PC-9 (cell line): ENCODE results near the gene C6orf136. TPM values are rescaled to one million over a fixed set of nuclear protein-coding genes. Genes with fewer than 3 reads are reported as not detected.
"Not testable (repeated sequence)": the region's sequence is repeated elsewhere in the genome, so short reads cannot be mapped to it uniquely, and the experiment has no call there.

ENCODE experiments used
- BruUV-seq: library from RNA; stranded (reverse); fragments of 400-500 nt; replicated peaks from 2 replicates; lab custom pipeline; 2021; lab: Mats Ljungman, UMichigan
- CTCF ChIA-PET: fragments of 300-600 bp; sonication (Branson Sonifier 250); formaldehyde crosslinking; loops from one replicate; lab custom pipeline; 2022; ENCODE audit warnings: antibody characterized with exemption; lab: Charles Lee
- POLR2A ChIA-PET: fragments of 300-600 bp; sonication (Branson Sonifier 250); formaldehyde crosslinking; loops from one replicate; lab custom pipeline; 2022; ENCODE audit warnings: antibody characterized with exemption; ENCODE audit not compliant: unreplicated experiment; lab: Charles Lee
- DNase-seq, 2 experiments: peaks; one replicate each; pipeline versions ENCODE4 v3.0.0 to v3.0.0-alpha.2; 2015 to 2022; ENCODE audit warnings: mixed read lengths in 1 of 2
- H2AFZ ChIP-seq: fragments of 200-600 bp; sonication (generic); 2 replicates; pipeline ENCODE4 v1.8.1; 2017; ENCODE audit warnings: antibody characterized with exemption
- H3F3A ChIP-seq: fragments of 200-600 bp; sonication (generic); 2 replicates; pipeline ENCODE4 v1.8.1; 2017; ENCODE audit warnings: antibody characterized with exemption, mild to moderate bottlenecking, low read depth; ENCODE audit not compliant: insufficient read depth
- H3K27ac ChIP-seq: fragments of 200-600 bp; sonication (generic); 2 replicates; pipeline ENCODE4 v1.6.1; 2016; ENCODE audit warnings: mixed run types
- H3K27me3 ChIP-seq: fragments of 200-600 bp; sonication (generic); 2 replicates; pipeline ENCODE4 v1.6.1; 2016; ENCODE audit warnings: low read depth, mixed run types; ENCODE audit not compliant: insufficient read depth
- H3K36me3 ChIP-seq: fragments of 200-600 bp; sonication (generic); 2 replicates; pipeline ENCODE4 v1.6.1; 2016; ENCODE audit warnings: low read depth, mixed run types
- H3K4me1 ChIP-seq: fragments of 200-600 bp; sonication (generic); replicated peaks from 2 replicates; pipeline ENCODE4 v1.6.1; 2016; ENCODE audit warnings: mixed run types; ENCODE audit not compliant: insufficient read depth
- H3K4me2 ChIP-seq: fragments of 200-600 bp; sonication (generic); 2 replicates; pipeline ENCODE4 v1.6.1; 2017; ENCODE audit warnings: mixed run types
- H3K4me3 ChIP-seq: fragments of 200-600 bp; sonication (generic); 2 replicates; pipeline ENCODE4 v1.6.1; 2016; ENCODE audit warnings: mixed run types
- H3K79me2 ChIP-seq: fragments of 200-600 bp; sonication (generic); 2 replicates; pipeline ENCODE4 v1.6.1; 2017; ENCODE audit warnings: low read depth, mixed run types
- H3K9me2 ChIP-seq: fragments of 200-600 bp; sonication (generic); 2 replicates; pipeline ENCODE4 v1.8.1; 2017; ENCODE audit warnings: mild to moderate bottlenecking; ENCODE audit not compliant: insufficient read depth
- H3K9me3 ChIP-seq: fragments of 200-600 bp; sonication (generic); 2 replicates; pipeline ENCODE4 v1.8.1; 2016; ENCODE audit warnings: low read depth; ENCODE audit not compliant: insufficient read depth
- H4K20me1 ChIP-seq: fragments of 200-600 bp; sonication (generic); 2 replicates; pipeline ENCODE4 v1.8.1; 2017; ENCODE audit not compliant: insufficient read depth
- CTCF ChIP-seq: fragments of 200-600 bp; sonication (generic); conservative IDR thresholded peaks from 2 replicates; pipeline ENCODE4 v1.6.1; 2017; ENCODE audit warnings: mixed run types, antibody characterized with exemption, mild to moderate bottlenecking, moderate library complexity
- EZH2 ChIP-seq: fragments of 200-600 bp; sonication (generic); IDR thresholded peaks from 2 replicates; pipeline ENCODE4 v1.8.0; 2017; ENCODE audit warnings: antibody characterized with exemption, low read depth
- intact Hi-C: fragments of 100-400 bp; cut with micrococcal nuclease; formaldehyde crosslinking; loops from one replicate; pipeline ENCODE4 v1.10.0; 2022; ENCODE audit not compliant: unreplicated experiment
- total RNA-seq: library from RNA; stranded (reverse); gene quantifications from 2 replicates; pipeline ENCODE4 v1.2.3, GENCODE V29; 2021

Gene C6orf136
- total RNA-seq, 1 experiment from 2014 or later, result 21.2 TPM

DNA sequence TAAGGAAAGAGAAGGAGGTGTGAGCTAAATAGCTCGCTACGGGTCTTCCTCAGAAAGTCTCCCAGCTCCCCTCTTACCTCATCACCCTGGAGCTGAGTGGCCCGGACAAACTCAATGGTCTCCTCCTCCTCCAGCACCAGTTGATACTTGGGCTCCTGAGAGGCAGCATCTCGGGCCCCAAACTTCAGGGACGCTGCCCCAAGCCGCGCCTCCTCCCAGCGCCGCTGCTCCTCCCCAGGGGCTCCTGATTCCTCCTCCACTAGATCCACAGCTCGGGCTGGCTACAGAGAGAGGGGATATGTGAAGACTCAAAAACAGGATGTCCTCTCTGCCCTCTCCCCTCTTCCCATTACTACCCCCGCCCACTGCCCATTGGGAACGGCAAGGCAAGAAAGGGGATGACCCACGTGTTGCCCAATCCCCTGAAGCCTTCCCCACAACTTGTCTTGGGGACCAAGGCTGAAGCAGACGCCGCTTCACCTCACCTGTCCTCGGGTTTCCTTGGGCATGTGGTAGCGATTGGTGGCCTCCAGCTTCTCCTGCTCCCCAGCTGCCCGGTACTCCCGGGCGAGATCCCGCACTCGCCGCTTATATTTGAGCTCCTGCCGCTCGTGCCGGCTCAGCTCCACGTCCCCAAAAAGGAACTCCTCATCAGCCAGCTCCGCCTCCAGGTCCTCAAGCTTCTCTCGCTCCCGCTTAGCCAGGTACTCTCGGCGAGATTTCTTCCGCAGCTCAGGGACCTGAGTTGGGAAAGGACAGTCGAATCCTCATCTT is 18.2 kb downstream of the C6orf136 start:
- Histone ChIP-seq H3K4me3 (no peak overlapping the region), H3F3A (no peaks in the 10 kb centered on the region; the same call in 1 of the 2 replicates), H3K9me2 (no peaks in the 10 kb centered on the region), H3K36me3 (peaks cover 23% of the 10 kb centered on the region; the same call in 1 of the 2 replicates), H4K20me1 (no peaks in the 10 kb centered on the region; the same call in 1 of the 2 replicates), H3K9me3 (no peaks in the 10 kb centered on the region), H2AFZ (no peak overlapping the region), H3K27me3 (no peaks in the 10 kb centered on the region), H3K79me2 (no peaks in the 10 kb centered on the region), H3K4me2 (no peak overlapping the region), H3K4me1 (no peaks in the 10 kb centered on the region), H3K27ac (no peak overlapping the region)
- TF ChIP-seq CTCF (no peak), EZH2 (no peak)
- ChIA-PET CTCF (no interaction called here), POLR2A (interaction anchor here (0.6 kb wide), 1 partner anchor 35 kb away, joined by 4 read pairs; no protein-coding TSS in a partner anchor)
- intact Hi-C loops, result no loop called here
- TSS peak; percentile 9 for BruUV-seq
- no peak for DNase-seq

DNA sequence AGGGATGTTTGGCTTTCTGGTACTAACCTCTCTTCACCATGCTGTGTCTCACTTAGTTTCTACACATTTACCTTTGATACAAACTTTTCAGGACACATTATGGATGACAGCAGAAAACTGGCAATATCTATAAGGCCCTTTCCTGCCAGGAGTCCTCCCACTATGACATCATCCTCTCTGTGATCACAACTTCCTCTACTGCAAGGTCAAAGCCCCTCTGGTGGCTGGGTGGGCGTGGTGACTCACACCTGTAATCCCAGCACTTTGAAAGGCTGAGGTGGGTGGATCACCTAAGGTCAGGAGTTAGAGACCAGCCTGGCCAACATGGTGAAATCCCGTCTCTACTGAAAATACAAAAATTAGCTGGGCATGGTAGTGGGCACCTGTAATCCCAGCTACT is 19.4 kb downstream of the C6orf136 start:
- H3K79me2 ChIP-seq, H4K20me1 ChIP-seq, H3F3A ChIP-seq, intact Hi-C loops, BruUV-seq, H3K4me2 ChIP-seq, H3K9me2 ChIP-seq, DNase-seq, H3K27me3 ChIP-seq, POLR2A ChIA-PET, H3K9me3 ChIP-seq, H3K4me1 ChIP-seq, H2AFZ ChIP-seq, H3K4me3 ChIP-seq, H3K27ac ChIP-seq: not testable (repeated sequence)
- H3K36me3 ChIP-seq, result peaks cover 23% of the 10 kb centered on the region; the same call in 1 of the 2 replicates
- CTCF ChIA-PET, result interaction anchor here (0.6 kb wide), 1 partner anchor 15 kb away, joined by 4 read pairs; no protein-coding TSS in a partner anchor

- CTCF ChIA-PET, result interaction anchor here (0.6 to 0.7 kb wide), 2 partner anchors 92 to 169 kb away, joined by 3 read pairs; no protein-coding TSS in a partner anchor
- no peaks in the 10 kb centered on the region; the same call in 1 of the 2 replicates for H3K36me3 ChIP-seq
- BruUV-seq, result no TSS peak
- no peaks in the 10 kb centered on the region for H3K9me2 ChIP-seq
- POLR2A ChIA-PET, result no interaction called here
- DNase-seq, result no peak
- H3K27me3 ChIP-seq, result no peaks in the 10 kb centered on the region
- peaks cover 22% of the 10 kb centered on the region for H3K79me2 ChIP-seq
- intact Hi-C loops, result no loop called here
- H4K20me1 ChIP-seq, result no peaks in the 10 kb centered on the region; the same call in none of the 2 replicates
- no peaks in the 10 kb centered on the region for H3K9me3 ChIP-seq
- TF ChIP-seq CTCF, result no peak
- no peak for TF ChIP-seq EZH2
- no peak overlapping the region for H3K27ac ChIP-seq
- peak overlapping the region; percentile 79 for H3K4me2 ChIP-seq
- no peak overlapping the region; the same call in 1 of the 2 replicates for H3K4me3 ChIP-seq
- no peak overlapping the region for H2AFZ ChIP-seq
- peaks cover 8% of the 10 kb centered on the region; the same call in 1 of the 2 replicates for H3F3A ChIP-seq
- H3K4me1 ChIP-seq, result peaks cover 17% of the 10 kb centered on the region
These were observed 24.0 kb downstream of the C6orf136 start for GRCh38 chr6:30670760-30671527.
